Neutrophil (primary cell): Measurements from ENCODE around the gene ITIH2.

ENCODE experiments used
- H3K27ac ChIP-seq: fragments of 200-600 bp; sonication (generic); 2 replicates; pipeline ENCODE4 v1.5.1; 2016; ENCODE audit warnings: mild to moderate bottlenecking, moderate library complexity
- H3K27me3 ChIP-seq: fragments of 200-600 bp; sonication (generic); 2 replicates; pipeline ENCODE4 v1.6.0; 2016; ENCODE audit warnings: mild to moderate bottlenecking
- H3K36me3 ChIP-seq: fragments of 200-600 bp; sonication (generic); 2 replicates; pipeline ENCODE4 v1.5.1; 2017
- H3K4me1 ChIP-seq, 2 experiments: fragments of 200-600 bp in 1 of 2; sonication (generic) in 1 of 2; 1 replicate in 1 of 2; 2 replicates in 1 of 2; pipeline versions ENCODE4 v1.5.1 to v1.6.1; 2013 to 2016; ENCODE audit warnings: low read depth in 1 of 2, low read length in 1 of 2, mild to moderate bottlenecking in 1 of 2, moderate library complexity in 1 of 2; ENCODE audit not compliant: control insufficient read depth in 1 of 2, insufficient read depth in 1 of 2
- H3K4me3 ChIP-seq, 2 experiments: fragments of 200-600 bp in 1 of 2; sonication (generic) in 1 of 2; 1 replicate in 1 of 2; 2 replicates in 1 of 2; pipeline ENCODE4 v1.5.1; 2013 to 2016; ENCODE audit warnings: low read depth in 1 of 2, low read length in 1 of 2, mild to moderate bottlenecking in 1 of 2, moderate library complexity in 1 of 2
- H3K9me3 ChIP-seq: fragments of 200-600 bp; sonication (generic); 2 replicates; pipeline ENCODE4 v1.5.1; 2016
- CTCF ChIP-seq: fragments of 200-600 bp; sonication (generic); IDR thresholded peaks from 2 replicates; pipeline ENCODE4 v1.5.1; 2016; ENCODE audit warnings: antibody characterized with exemption

Gene ITIH2

GRCh38 chr10:7750222-7750621 lies 47.1 kb downstream of the ITIH2 start:
- H3K9me3 ChIP-seq: no peaks in the 10 kb centered on the region
- no peak for TF ChIP-seq CTCF
- no peak overlapping the region for H3K27ac ChIP-seq
- H3K4me1 ChIP-seq: no peaks in the 10 kb centered on the region
- H3K27me3 ChIP-seq: no peaks in the 10 kb centered on the region
- peaks cover 54% of the 10 kb centered on the region for H3K36me3 ChIP-seq
- H3K4me3 ChIP-seq: no peak overlapping the region

GRCh38 chr10:7752251-7752650 lies 49.1 kb downstream of the ITIH2 start:
- no peak for TF ChIP-seq CTCF
- no peak overlapping the region for H3K27ac ChIP-seq
- H3K4me3 ChIP-seq: no peak overlapping the region
- H3K27me3 ChIP-seq: no peaks in the 10 kb centered on the region
- H3K9me3 ChIP-seq: no peaks in the 10 kb centered on the region
- no peaks in the 10 kb centered on the region for H3K4me1 ChIP-seq
- H3K36me3 ChIP-seq: peaks cover 70% of the 10 kb centered on the region

- Histone ChIP-seq H3K36me3 (peaks cover 89% of the 10 kb centered on the region), H3K4me3 (no peak overlapping the region), H3K9me3 (no peaks in the 10 kb centered on the region), H3K4me1 (no peaks in the 10 kb centered on the region), H3K27ac (no peak overlapping the region), H3K27me3 (no peaks in the 10 kb centered on the region)
- no peak for TF ChIP-seq CTCF
Measured at GRCh38 chr10:7755103-7755502, 52.0 kb downstream of the ITIH2 start.

- H3K9me3 ChIP-seq: no peaks in the 10 kb centered on the region
- no peak overlapping the region for H3K4me3 ChIP-seq
- H3K27ac ChIP-seq: no peak overlapping the region
- no peaks in the 10 kb centered on the region for H3K4me1 ChIP-seq
- H3K36me3 ChIP-seq: peaks cover 89% of the 10 kb centered on the region
- no peak for TF ChIP-seq CTCF
- no peaks in the 10 kb centered on the region for H3K27me3 ChIP-seq
Measured at GRCh38 chr10:7756360-7756992, 53.4 kb downstream of the ITIH2 start.

- H3K4me1 ChIP-seq: peaks cover 14 to 16% of the 10 kb centered on the region in 2 experiments
- H3K27ac ChIP-seq: peak overlapping the region; percentile 63
- no peak for TF ChIP-seq CTCF
- no peaks in the 10 kb centered on the region for H3K27me3 ChIP-seq
- H3K4me3 ChIP-seq: no peak overlapping the region
- H3K9me3 ChIP-seq: no peaks in the 10 kb centered on the region
- peaks cover 93% of the 10 kb centered on the region for H3K36me3 ChIP-seq
Measured at GRCh38 chr10:7763929-7764328, 60.8 kb downstream of the ITIH2 start.
